ENCODE results near the gene VEPH1. TPM values are rescaled to one million over a fixed set of nuclear protein-coding genes. Genes with fewer than 3 reads are reported as not detected.

Gene VEPH1
- polyA plus RNA-seq, 1 of the 3 experiments (the other 2 are of a cell fraction): 6.0 TPM

DNA sequence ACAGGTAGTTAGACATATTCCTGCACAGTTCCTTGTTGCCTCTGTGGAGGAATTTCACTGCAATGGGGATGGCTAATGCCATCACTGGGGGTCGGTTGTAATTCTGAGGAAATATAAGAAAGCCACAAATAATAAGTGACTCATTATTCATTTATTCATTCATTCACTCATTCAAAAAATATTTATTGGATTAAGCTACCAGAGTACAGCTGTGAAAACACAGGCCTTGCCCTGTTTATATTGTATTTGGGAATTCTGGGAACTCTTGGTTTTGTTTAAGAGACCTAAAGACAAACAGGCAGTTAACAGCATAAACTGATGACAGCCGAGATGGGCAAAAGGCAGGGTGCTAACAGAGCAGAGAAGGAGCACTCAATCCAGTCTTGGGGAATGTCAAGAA is 43.0 kb downstream of the VEPH1 start (continued):
- TF ChIP-seq TAF1 (IDR thresholded peaks at IDR 0.05; ENCODE audit: borderline replicate concordance, low read depth, low read length): no peak
- TF ChIP-seq RAD21 (IDR thresholded peaks at IDR 0.05; ENCODE audit: low read length): no peak
- peak; percentile 71; the same call in 1 of the 2 replicates for TF ChIP-seq FOSL2 (IDR thresholded peaks at IDR 0.05; ENCODE audit: borderline replicate concordance, low read depth)
- no peak for TF ChIP-seq SMC3 (IDR thresholded peaks at IDR 0.05; ENCODE audit: low read depth, low read length)
- TF ChIP-seq, protein P1, sequence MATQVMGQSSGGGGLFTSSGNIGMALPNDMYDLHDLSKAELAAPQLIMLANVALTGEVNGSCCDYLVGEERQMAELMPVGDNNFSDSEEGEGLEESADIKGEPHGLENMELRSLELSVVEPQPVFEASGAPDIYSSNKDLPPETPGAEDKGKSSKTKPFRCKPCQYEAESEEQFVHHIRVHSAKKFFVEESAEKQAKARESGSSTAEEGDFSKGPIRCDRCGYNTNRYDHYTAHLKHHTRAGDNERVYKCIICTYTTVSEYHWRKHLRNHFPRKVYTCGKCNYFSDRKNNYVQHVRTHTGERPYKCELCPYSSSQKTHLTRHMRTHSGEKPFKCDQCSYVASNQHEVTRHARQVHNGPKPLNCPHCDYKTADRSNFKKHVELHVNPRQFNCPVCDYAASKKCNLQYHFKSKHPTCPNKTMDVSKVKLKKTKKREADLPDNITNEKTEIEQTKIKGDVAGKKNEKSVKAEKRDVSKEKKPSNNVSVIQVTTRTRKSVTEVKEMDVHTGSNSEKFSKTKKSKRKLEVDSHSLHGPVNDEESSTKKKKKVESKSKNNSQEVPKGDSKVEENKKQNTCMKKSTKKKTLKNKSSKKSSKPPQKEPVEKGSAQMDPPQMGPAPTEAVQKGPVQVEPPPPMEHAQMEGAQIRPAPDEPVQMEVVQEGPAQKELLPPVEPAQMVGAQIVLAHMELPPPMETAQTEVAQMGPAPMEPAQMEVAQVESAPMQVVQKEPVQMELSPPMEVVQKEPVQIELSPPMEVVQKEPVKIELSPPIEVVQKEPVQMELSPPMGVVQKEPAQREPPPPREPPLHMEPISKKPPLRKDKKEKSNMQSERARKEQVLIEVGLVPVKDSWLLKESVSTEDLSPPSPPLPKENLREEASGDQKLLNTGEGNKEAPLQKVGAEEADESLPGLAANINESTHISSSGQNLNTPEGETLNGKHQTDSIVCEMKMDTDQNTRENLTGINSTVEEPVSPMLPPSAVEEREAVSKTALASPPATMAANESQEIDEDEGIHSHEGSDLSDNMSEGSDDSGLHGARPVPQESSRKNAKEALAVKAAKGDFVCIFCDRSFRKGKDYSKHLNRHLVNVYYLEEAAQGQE (IDR thresholded peaks at IDR 0.05; ENCODE audit: low read depth, low read length): no peak
- TF ChIP-seq SIN3A (IDR thresholded peaks at IDR 0.05; ENCODE audit: borderline replicate concordance, low read depth, low read length): no peak
- no peak for TF ChIP-seq EZH2phosphoT487 (IDR thresholded peaks at IDR 0.05; ENCODE audit: borderline replicate concordance, low read depth)
- TF ChIP-seq CHD2 (IDR thresholded peaks at IDR 0.05; ENCODE audit: low read length, partially characterized antibody): no peak
- TF ChIP-seq, protein P2, sequence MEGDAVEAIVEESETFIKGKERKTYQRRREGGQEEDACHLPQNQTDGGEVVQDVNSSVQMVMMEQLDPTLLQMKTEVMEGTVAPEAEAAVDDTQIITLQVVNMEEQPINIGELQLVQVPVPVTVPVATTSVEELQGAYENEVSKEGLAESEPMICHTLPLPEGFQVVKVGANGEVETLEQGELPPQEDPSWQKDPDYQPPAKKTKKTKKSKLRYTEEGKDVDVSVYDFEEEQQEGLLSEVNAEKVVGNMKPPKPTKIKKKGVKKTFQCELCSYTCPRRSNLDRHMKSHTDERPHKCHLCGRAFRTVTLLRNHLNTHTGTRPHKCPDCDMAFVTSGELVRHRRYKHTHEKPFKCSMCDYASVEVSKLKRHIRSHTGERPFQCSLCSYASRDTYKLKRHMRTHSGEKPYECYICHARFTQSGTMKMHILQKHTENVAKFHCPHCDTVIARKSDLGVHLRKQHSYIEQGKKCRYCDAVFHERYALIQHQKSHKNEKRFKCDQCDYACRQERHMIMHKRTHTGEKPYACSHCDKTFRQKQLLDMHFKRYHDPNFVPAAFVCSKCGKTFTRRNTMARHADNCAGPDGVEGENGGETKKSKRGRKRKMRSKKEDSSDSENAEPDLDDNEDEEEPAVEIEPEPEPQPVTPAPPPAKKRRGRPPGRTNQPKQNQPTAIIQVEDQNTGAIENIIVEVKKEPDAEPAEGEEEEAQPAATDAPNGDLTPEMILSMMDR (IDR thresholded peaks at IDR 0.05): no peak
- TF ChIP-seq JUND (IDR thresholded peaks at IDR 0.05): peak; percentile 61
- TF ChIP-seq NFIC (IDR thresholded peaks at IDR 0.05; ENCODE audit: borderline replicate concordance): peak; percentile 47; the same call in 1 of the 2 replicates

DNA sequence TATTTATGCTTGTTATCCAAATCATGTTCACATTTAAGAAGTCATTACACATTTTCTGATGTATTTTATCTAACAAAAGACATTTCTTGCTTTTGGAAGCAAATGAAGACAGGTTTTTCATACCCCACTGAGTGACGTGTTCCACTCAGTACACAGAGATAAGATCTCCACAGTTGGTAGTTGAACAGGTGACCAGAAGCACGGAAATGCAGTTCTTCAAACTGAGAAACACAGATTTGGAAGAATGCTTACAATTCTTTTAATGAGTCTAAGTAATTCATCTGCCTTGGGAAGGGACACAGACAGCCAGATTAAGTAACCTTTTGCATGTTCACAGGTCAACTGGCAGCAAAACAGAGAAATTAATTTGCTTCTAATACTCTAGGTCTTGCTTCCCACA is 43.5 kb downstream of the VEPH1 start:
- ChIA-PET POLR2A (no interaction called here), CTCF (interaction anchor here (1.0 kb wide), 1 partner anchor 104 kb away, joined by 3 read pairs; no protein-coding TSS in a partner anchor)
- TF ChIP-seq JUND (IDR thresholded peaks at IDR 0.05): no peak
- WGBS (ENCODE audit: low lambda C conversion rate): 67% methylated on average over 2 of the region's 2 CpGs
- no peak for DNase-seq
- peaks cover 0 to 16% of the 10 kb centered on the region in 2 experiments for H3K36me3 ChIP-seq (replicated peaks in 1 of 2; ENCODE audit: control insufficient read depth in 1 of 2, insufficient read depth in 2 of 2, low read length in 1 of 2)
- H3K4me2 ChIP-seq: peak overlapping the region; percentile 49
- no peak overlapping the region for H2AFZ ChIP-seq (ENCODE audit: low read depth)
- H3K9ac ChIP-seq: no peak overlapping the region
- H4K20me1 ChIP-seq (ENCODE audit: insufficient read depth): no peaks in the 10 kb centered on the region
- H3K9me2 ChIP-seq: no peaks in the 10 kb centered on the region
- H3K27me3 ChIP-seq (ENCODE audit: insufficient read depth): no peaks in the 10 kb centered on the region
- peaks cover 0 to 10% of the 10 kb centered on the region in 2 experiments; a peak in 1 of 4 replicates for H3K4me1 ChIP-seq (ENCODE audit: control insufficient read depth in 1 of 2, insufficient read depth in 2 of 2, low read depth in 1 of 2, low read length in 1 of 2)
- H3F3A ChIP-seq (replicated peaks; ENCODE audit: insufficient read depth): no peaks in the 10 kb centered on the region
- H3K79me2 ChIP-seq (ENCODE audit: insufficient read depth): no peaks in the 10 kb centered on the region
- no peaks in the 10 kb centered on the region for H3K9me3 ChIP-seq
- peak overlapping the region in 1 of 2 experiments; percentile 65; a peak in 2 of 4 replicates for H3K27ac ChIP-seq (ENCODE audit: low read depth in 2 of 2, low read length in 1 of 2)
- H3K4me3 ChIP-seq (ENCODE audit: low read depth in 2 of 2, low read length in 1 of 2): no peak overlapping the region; a peak in 1 of 4 replicates

All from SK-N-SH (cell line).